ENCODE data around the gene KIF16B. TPM values are rescaled to one million over a fixed set of nuclear protein-coding genes. Genes with fewer than 3 reads are reported as not detected.

Gene KIF16B
- total RNA-seq, 1 experiment from 2014 or later, result 7.0 TPM

- no peaks in the 10 kb centered on the region for H3K9me2 ChIP-seq (ENCODE audit: insufficient read depth)
- ChIA-PET POLR2A (no interaction called here), RAD21 (ENCODE audit: low non-redundant PET in 1 of 2, low total read pairs in 2 of 2, uncharacterized antibody in 2 of 2, unreplicated experiment in 2 of 2) (no interaction called here), CTCF (no interaction called here)
- no peak overlapping the region for H3K9ac ChIP-seq (ENCODE audit: low read length)
- H3K4me2 ChIP-seq (ENCODE audit: low read length), result no peak overlapping the region
- H3K4me3 ChIP-seq (replicated peaks in 1 of 2; ENCODE audit: low read depth in 1 of 2, low read length in 2 of 2), result no peak overlapping the region
- peaks cover 9 to 15% of the 10 kb centered on the region in 2 experiments; a peak in 3 of 4 replicates for H3K4me1 ChIP-seq (ENCODE audit: control insufficient read depth in 1 of 2, insufficient read depth in 2 of 2, low read length in 2 of 2)
- DNase-seq (ENCODE audit: low read depth, low spot score) (no peak), ATAC-seq (no peak)
- H3K36me3 ChIP-seq (ENCODE audit: control insufficient read depth in 1 of 2, insufficient read depth in 2 of 2, low read length in 2 of 2), result no peaks in the 10 kb centered on the region
- TF ChIP-seq EZH2phosphoT487 (IDR thresholded peaks at IDR 0.05; ENCODE audit: borderline replicate concordance) (no peak), ATF3 (IDR thresholded peaks at IDR 0.05) (no peak), CTCF (IDR thresholded peaks at IDR 0.05 in 2 of 3, conservative IDR thresholded peaks at IDR 0.05 in 1 of 3; ENCODE audit: borderline replicate concordance in 1 of 3, insufficient read depth in 1 of 3, low read depth in 2 of 3, low read length in 2 of 3) (no peak), JUND (IDR thresholded peaks at IDR 0.05) (no peak), CBX3 (IDR thresholded peaks at IDR 0.05; ENCODE audit: low read depth) (no peak), YY1 (IDR thresholded peaks at IDR 0.05; ENCODE audit: extremely low read depth, insufficient replicate concordance, low read depth, low read length) (no peak), EGR1 (IDR thresholded peaks at IDR 0.05; ENCODE audit: low read depth) (no peak), ZBTB33 (IDR thresholded peaks at IDR 0.05; ENCODE audit: extremely low read depth, insufficient replicate concordance, low read length) (no peak), EZH2 (IDR thresholded peaks at IDR 0.05) (no peak)
- H3K9me3 ChIP-seq (ENCODE audit: control insufficient read depth in 1 of 2, insufficient read depth in 1 of 2, low read depth in 1 of 2, low read length in 2 of 2), result no peaks in the 10 kb centered on the region
- H3K79me2 ChIP-seq (ENCODE audit: insufficient read depth, low read length), result peaks cover 27% of the 10 kb centered on the region
- no peaks in the 10 kb centered on the region for H3K27me3 ChIP-seq (ENCODE audit: insufficient read depth, low read length)
- H2AFZ ChIP-seq (ENCODE audit: low read depth, low read length, poor library complexity, severe bottlenecking), result no peak overlapping the region
- BruUV-seq (replicated peaks), result no TSS peak
- intact Hi-C loops (cut with micrococcal nuclease), result no loop called here
- H4K20me1 ChIP-seq (ENCODE audit: insufficient read depth), result no peaks in the 10 kb centered on the region
- H3K27ac ChIP-seq (ENCODE audit: low read depth, low read length), result no peak overlapping the region
These were observed 3.7 kb downstream of the KIF16B start for GRCh38 chr20:16569246-16570153.
